ENCODE data around the gene CBY2. TPM values are rescaled to one million over a fixed set of nuclear protein-coding genes. Genes with fewer than 3 reads are reported as not detected.
"Not testable (repeated sequence)": the region's sequence is repeated elsewhere in the genome, so short reads cannot be mapped to it uniquely, and the experiment has no call there.

Gene CBY2
- total RNA-seq, result 100 to 1,000 TPM in 1 of 2 donors, 10 to 100 TPM in 1; 49.1 to 115 TPM
- polyA plus RNA-seq (ENCODE audit: insufficient read depth, low read depth, low replicate concordance), result 34.3 TPM
- long read RNA-seq, donor 1, result 0 reads
- long read RNA-seq, donor 2, result 0 reads

DNA sequence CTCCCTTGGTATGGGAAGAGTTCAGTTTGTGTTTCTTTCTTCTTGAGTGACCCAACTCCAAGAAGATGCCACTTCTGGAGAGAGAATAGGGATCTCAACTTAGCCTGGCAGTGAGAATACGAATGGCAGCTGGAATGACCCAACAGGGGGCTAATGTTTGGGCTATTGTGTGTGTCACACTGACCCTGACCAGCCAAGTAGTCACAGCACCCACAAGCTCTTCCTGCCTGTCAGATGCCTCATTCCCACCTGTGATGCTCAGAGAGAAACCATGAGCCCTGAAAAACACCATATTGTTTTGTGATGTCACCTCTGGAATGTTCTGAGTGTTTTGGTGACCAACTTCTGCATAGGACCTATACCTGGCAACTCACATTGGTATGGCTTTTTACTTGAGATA lies at the start of gene CBY2:
Gene CBY2 (plus strand): TSS at position 233 of the 400 bp plus-strand sequence. CDS start 71 bp downstream, at position 304.
- H3K4me1 ChIP-seq, result peaks cover 8% of the 10 kb centered on the region
- no peaks in the 10 kb centered on the region for H3K36me3 ChIP-seq (ENCODE audit: low read depth, missing control alignments)
- H3K27me3 ChIP-seq, result no peaks in the 10 kb centered on the region
- no peaks in the 10 kb centered on the region for H3K9me3 ChIP-seq
- H3K27ac ChIP-seq, result peak within 1 kb of the TSS; percentile 64 to 69
- DNase-seq, result no peak
- no peak for TF ChIP-seq CTCF (IDR thresholded peaks at IDR 0.05)
- TF ChIP-seq POLR2A (IDR thresholded peaks at IDR 0.05), result no peak
- 92 to 100% methylated on average over 1 of the region's 1 CpG for WGBS, 2 donors
- no peak within 1 kb of the TSS for H3K4me3 ChIP-seq
- intact Hi-C loops (cut with DNase I; ENCODE audit: low total_unique reads), result no loop called here

- no peak for DNase-seq
- TF ChIP-seq CTCF (IDR thresholded peaks at IDR 0.05) (no peak), POLR2A (IDR thresholded peaks at IDR 0.05) (no peak)
- no peaks in the 10 kb centered on the region for H3K4me1 ChIP-seq
- H3K4me3 ChIP-seq, result no peak overlapping the region
- no peak overlapping the region for H3K27ac ChIP-seq
- intact Hi-C loops (cut with DNase I; ENCODE audit: low total_unique reads), result no loop called here
- WGBS, 2 donors, result 87 to 95% methylated on average over 4 to 5 of the region's 5 CpGs
- H3K9me3 ChIP-seq, result no peaks in the 10 kb centered on the region
- H3K27me3 ChIP-seq, result no peaks in the 10 kb centered on the region
- H3K36me3 ChIP-seq (ENCODE audit: low read depth, missing control alignments), result no peaks in the 10 kb centered on the region
Observed at GRCh38 chr13:45654633-45655349, 47.3 kb upstream of the CBY2 start.

DNA sequence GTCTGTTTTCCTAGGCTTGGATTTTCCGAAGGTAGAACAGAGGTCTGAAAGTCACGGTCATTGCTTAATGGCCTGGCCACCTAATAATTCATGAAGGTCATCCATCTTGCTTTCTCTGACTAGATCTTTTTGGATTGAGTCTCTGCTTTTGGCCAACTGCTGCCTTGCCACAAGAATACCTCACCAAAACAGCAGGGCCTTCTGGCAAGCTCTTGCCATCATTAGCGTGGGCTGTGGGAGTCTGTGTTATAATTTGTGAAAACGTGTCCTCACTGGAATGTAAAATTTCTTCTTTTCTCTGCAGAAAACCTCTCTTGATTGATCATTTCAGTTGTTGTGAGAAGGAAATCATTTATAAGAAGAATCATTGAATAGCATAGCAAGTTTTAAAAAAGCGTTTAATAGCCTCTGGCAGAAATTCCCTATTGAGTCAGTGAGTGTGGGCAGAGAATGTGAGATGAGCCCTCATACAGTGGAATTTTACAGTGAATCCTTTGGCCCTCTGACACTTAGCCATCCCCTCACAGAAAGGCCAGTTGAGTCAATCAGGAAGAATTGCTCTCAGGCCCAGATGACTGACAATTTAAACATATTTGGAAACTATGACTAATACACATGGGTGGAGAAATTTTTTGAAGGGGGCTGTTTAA lies 43.4 kb upstream of the CBY2 start:
- 68 to 79% methylated on average over 5 of the region's 5 CpGs for WGBS, 2 donors
- TF ChIP-seq CTCF (IDR thresholded peaks at IDR 0.05), result no peak
- no peak for TF ChIP-seq POLR2A (IDR thresholded peaks at IDR 0.05)
- Histone ChIP-seq H3K36me3 (ENCODE audit: low read depth, missing control alignments) (no peaks in the 10 kb centered on the region), H3K27ac (no peak overlapping the region), H3K4me1 (no peaks in the 10 kb centered on the region), H3K4me3 (no peak overlapping the region), H3K9me3 (no peaks in the 10 kb centered on the region), H3K27me3 (no peaks in the 10 kb centered on the region)
- intact Hi-C loops (cut with DNase I; ENCODE audit: low total_unique reads), result no loop called here
- DNase-seq, result no peak

- H3K4me1 ChIP-seq, result no peaks in the 10 kb centered on the region
- no peaks in the 10 kb centered on the region for H3K36me3 ChIP-seq (ENCODE audit: low read depth, missing control alignments)
- DNase-seq, result no peak
- H3K27ac ChIP-seq, result no peak overlapping the region
- no peak for TF ChIP-seq POLR2A (IDR thresholded peaks at IDR 0.05)
- no peaks in the 10 kb centered on the region for H3K9me3 ChIP-seq
- no peaks in the 10 kb centered on the region for H3K27me3 ChIP-seq
- intact Hi-C loops (cut with DNase I; ENCODE audit: low total_unique reads), result no loop called here
- 84 to 92% methylated on average over 3 of the region's 3 CpGs for WGBS, 2 donors
- H3K4me3 ChIP-seq, result no peak overlapping the region
Observed at GRCh38 chr13:45659536-45659935, 42.6 kb upstream of the CBY2 start.

- H3K9me3 ChIP-seq; H3K27ac ChIP-seq; H3K27me3 ChIP-seq; intact Hi-C loops (cut with DNase I; ENCODE audit: low total_unique reads); H3K4me1 ChIP-seq; DNase-seq; H3K36me3 ChIP-seq (ENCODE audit: low read depth, missing control alignments); H3K4me3 ChIP-seq: not testable (repeated sequence)
- 36 to 38% methylated on average over 1 of the region's 1 CpG for WGBS, 2 donors
Observed at GRCh38 chr13:45660458-45660857, 41.7 kb upstream of the CBY2 start.
